Coronary artery (tissue), 2 donors: Measurements from ENCODE around the gene ACTMAP.

ENCODE experiments used
- DNase-seq: peaks from one replicate; pipeline ENCODE4 v3.0.0-alpha.2; 2017; ENCODE audit warnings: low spot score
- H3K27ac ChIP-seq, 2 donors: fragments of 200-600 bp; sonication (generic); one replicate each; pipeline ENCODE4 v1.5.1; 2016 to 2019
- H3K4me3 ChIP-seq: fragments of 200-600 bp; sonication (generic); 2 replicates; pipeline ENCODE4 v1.5.1; 2016; ENCODE audit warnings: mild to moderate bottlenecking, moderate library complexity
- TF ChIP-seq, protein P1 (sequence below): fragments of 200-600 bp; sonication (generic); IDR thresholded peaks from one replicate; pipeline ENCODE4 v1.5.1; 2019; ENCODE audit warnings: antibody characterized with exemption

Gene ACTMAP

DNA sequence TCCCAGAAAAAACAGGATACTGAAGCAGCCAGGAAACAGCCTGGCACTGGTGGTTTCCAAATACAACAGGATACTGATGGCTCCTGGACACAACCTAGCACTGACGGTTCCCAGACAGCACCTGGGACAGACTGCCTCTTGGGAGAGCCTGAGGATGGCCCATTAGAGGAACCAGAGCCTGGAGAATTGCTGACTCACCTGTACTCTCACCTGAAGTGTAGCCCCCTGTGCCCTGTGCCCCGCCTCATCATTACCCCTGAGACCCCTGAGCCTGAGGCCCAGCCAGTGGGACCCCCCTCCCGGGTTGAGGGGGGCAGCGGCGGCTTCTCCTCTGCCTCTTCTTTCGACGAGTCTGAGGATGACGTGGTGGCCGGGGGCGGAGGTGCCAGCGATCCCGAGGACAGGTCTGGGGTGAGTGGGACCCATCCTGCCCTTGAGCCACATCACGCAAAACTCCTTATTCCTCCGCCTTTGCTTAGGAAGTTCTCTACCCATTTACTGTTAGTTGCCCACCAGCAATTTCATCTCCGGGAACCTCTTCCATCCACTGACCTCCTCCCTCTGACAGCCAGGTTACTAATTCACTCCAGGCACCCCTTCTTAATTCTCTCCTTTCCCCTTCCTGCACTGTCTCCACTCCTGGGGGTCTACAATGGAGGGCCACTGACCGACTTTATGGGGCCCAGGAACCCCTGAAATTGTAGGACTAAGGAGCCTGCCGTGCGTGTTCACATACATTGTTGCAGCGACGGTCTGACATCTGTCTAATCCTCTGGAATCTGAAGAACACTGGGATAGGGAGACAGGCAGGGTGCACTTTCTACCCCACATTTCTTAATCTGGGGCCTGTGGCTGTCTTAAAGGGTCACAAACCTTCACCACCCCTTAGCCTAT, 32.1 kb downstream of the ACTMAP start:
- TF ChIP-seq, protein P1, sequence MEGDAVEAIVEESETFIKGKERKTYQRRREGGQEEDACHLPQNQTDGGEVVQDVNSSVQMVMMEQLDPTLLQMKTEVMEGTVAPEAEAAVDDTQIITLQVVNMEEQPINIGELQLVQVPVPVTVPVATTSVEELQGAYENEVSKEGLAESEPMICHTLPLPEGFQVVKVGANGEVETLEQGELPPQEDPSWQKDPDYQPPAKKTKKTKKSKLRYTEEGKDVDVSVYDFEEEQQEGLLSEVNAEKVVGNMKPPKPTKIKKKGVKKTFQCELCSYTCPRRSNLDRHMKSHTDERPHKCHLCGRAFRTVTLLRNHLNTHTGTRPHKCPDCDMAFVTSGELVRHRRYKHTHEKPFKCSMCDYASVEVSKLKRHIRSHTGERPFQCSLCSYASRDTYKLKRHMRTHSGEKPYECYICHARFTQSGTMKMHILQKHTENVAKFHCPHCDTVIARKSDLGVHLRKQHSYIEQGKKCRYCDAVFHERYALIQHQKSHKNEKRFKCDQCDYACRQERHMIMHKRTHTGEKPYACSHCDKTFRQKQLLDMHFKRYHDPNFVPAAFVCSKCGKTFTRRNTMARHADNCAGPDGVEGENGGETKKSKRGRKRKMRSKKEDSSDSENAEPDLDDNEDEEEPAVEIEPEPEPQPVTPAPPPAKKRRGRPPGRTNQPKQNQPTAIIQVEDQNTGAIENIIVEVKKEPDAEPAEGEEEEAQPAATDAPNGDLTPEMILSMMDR, result no peak
- peak overlapping the region; percentile 94 for H3K4me3 ChIP-seq
- DNase-seq, result no peak
- peak overlapping the region; percentile 94 to 98 for H3K27ac ChIP-seq

DNA sequence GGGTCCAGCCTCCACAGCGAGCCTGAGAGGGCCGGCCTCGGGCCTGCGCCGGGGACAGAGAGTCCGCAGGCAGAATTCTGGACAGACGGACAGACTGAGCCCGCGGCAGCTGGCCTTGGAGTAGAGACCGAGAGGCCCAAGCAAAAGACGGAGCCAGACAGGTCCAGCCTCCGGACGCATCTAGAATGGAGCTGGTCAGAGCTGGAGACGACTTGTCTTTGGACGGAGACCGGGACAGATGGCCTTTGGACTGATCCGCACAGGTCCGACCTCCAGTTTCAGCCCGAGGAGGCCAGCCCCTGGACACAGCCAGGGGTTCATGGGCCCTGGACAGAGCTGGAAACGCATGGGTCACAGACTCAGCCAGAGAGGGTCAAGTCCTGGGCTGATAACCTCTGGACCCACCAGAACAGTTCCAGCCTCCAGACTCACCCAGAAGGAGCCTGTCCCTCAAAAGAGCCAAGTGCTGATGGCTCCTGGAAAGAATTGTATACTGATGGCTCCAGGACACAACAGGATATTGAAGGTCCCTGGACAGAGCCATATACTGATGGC, 32.9 kb downstream of the ACTMAP start:
- no peak for DNase-seq
- TF ChIP-seq, protein P1, result no peak
- Histone ChIP-seq H3K4me3 (peak overlapping the region; percentile 94), H3K27ac (peak overlapping the region; percentile 94 to 98)

DNA sequence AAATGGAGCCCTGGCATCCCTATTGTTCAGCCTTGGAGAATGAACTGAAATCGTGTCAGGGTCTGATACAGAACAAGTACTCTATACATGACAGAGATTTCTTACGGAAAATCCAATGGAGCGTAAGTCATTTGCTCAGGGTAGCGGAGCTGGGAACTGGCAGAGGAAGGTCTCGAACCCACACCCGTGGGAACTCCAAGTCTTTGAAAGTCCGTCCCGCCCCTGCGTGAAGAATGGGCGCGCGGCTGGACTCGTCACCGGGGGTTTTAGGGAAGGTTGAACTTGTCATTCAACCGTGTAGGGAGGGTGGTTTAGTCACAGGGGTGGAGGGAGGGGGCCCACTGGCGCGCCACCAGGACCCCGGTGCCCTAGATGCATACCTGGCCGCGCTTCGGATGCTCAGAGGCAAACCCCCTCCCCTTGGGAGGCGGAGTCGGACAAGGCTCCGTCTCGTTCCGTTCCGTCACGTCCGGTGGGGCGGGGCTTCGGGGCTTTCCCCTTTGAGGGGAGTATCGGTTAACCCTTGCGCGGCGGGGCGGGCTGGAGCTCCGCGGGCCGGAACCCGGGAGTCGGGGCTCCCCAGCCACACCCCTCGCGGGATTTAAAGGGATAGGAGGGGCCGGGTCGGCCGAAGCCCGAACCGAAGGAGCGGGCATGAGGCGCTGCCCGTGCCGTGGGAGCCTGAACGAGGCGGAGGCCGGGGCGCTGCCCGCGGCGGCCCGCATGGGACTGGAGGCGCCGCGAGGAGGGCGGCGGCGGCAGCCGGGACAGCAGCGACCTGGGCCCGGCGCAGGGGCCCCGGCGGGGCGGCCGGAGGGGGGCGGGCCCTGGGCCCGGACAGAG, 33.6 kb downstream of the ACTMAP start, which contains the start of the genes COQ8B and ITPKC:
TSS of gene COQ8B (minus strand) at position 405 of the 843 bp plus-strand sequence. CDS start 2,254 bp downstream, outside the sequence.
TSS of gene ITPKC (plus strand) at position 631 of the 843 bp plus-strand sequence. CDS start at position 655, 24 bp downstream.
- Histone ChIP-seq H3K27ac (peak within 1 kb of the TSS; percentile 94 to 98), H3K4me3 (peak within 1 kb of the TSS; percentile 94)
- TF ChIP-seq, protein P1, result no peak
- DNase-seq, result peak; percentile 100

DNA sequence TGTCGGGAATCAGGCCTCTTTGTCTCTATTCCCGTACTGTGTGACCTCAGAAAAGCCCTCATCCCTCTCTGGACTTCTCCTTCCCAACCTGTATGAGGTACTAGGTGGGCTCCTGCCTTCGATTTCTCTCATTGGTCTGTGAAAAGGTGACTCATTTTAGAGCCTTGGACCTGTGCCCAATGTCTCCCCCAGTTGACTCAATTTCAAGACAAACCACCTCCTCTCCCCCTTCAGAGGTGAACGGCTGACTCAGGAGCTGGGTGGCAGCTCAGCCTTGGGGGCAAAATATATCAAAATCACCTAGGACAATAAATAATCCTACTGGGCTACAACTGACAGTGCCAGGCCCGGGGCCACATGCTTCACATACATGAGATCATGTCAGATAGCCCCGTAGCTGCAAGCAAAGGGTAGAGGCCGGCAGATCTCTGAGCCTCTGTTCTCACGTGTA, 34.2 kb downstream of the ACTMAP start:
- DNase-seq, result no peak
- Histone ChIP-seq H3K4me3 (peak overlapping the region; percentile 94), H3K27ac (peak overlapping the region; percentile 94 to 98)
- TF ChIP-seq, protein P1, result no peak

DNA sequence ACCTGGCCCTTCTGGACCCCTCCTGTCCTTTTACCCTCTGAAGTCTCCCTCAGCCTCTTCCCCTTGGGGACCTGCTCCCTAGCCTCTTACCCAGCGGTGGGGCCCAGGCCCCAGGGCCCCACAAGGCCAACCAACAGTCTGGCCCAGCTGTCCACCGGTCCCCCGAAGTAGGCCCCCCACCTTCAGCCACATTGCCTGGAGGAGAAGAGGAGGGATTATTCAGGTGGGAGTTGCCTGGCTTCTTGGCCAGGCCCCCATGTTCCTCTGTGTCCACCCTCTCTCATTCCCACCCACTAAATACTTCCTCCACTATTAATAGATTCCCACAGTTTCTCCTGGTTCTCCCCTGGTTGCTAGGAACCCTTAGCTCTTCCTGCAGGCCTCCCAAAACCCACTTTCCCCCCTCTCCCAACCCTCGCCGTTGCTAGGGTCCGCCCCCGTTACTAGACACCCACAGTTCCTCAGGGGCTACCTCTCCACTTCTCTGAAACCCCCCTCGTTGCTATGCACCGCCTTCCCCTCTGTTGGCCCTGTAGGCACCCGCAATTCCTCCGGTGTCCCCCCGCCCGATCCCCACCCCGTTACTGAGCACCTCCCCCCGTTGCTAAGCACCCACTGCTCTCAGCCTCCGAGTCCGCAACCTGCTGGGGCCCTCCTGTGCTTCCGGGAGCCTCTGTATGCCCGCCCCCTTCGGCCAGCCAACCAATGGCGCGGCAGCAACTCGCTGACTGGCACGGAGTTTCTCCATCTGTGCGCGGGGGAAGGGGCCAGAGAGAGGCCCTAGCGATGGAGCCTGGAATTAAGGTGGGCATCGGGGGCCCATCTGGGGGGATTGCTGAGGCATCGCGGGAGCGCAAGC, 35.6 kb downstream of the ACTMAP start:
- peak; percentile 95 for DNase-seq
- H3K4me3 ChIP-seq, result peak overlapping the region; percentile 94
- TF ChIP-seq, protein P1, result no peak
- H3K27ac ChIP-seq, result peak overlapping the region; percentile 94 to 98

DNA sequence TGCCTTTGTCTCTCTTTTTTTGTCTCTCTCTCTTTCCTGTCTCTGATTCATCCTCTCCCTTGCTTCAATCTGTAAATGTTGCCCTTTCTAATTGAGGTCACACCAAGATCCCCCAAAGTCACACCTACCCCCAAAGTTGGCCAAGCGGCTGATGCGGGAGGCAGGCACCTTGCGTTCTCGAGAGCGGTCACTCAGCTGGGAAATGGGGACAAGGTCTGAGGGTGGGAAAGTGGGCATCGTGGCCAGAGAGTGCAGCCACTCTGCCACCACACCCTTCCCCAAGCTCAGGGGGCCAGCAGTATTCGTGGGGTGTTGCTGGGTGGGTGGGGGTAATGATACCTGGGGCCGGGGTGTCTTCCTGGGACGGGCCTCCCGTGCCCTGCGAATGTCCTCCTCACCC, 36.3 kb downstream of the ACTMAP start:
- TF ChIP-seq, protein P1, result no peak
- Histone ChIP-seq H3K4me3 (peak overlapping the region; percentile 94), H3K27ac (peak overlapping the region; percentile 94 to 98)
- DNase-seq, result no peak
